Stimulated activated CD4-positive, alpha-beta T cell treated with anti-CD3 and anti-CD28 coated beads, TNF-alpha, amount 100 ng/mL, for 48 hours (primary cell): ENCODE data around the gene IFNK.
"Not testable (repeated sequence)": the region's sequence is repeated elsewhere in the genome, so short reads cannot be mapped to it uniquely, and the experiment has no call there.

Experiments used
- DNase-seq, 3 donors: peaks; one replicate each; pipeline ENCODE4 v3.0.0-alpha.2; 2020; ENCODE audit warnings: low read depth in 3 of 3

The IFNK gene, protein sequence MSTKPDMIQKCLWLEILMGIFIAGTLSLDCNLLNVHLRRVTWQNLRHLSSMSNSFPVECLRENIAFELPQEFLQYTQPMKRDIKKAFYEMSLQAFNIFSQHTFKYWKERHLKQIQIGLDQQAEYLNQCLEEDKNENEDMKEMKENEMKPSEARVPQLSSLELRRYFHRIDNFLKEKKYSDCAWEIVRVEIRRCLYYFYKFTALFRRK

DNA sequence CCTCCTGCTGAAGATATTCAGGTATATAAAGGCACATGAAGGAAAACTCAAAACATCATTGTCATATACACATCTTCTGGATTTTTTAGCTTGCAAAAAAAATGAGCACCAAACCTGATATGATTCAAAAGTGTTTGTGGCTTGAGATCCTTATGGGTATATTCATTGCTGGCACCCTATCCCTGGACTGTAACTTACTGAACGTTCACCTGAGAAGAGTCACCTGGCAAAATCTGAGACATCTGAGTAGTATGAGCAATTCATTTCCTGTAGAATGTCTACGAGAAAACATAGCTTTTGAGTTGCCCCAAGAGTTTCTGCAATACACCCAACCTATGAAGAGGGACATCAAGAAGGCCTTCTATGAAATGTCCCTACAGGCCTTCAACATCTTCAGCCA lies at the start of gene IFNK:
IFNK (plus strand) TSS at position 55 of the 400 bp plus-strand sequence; CDS start at position 102, 47 bp downstream.
- no peak for DNase-seq

DNA sequence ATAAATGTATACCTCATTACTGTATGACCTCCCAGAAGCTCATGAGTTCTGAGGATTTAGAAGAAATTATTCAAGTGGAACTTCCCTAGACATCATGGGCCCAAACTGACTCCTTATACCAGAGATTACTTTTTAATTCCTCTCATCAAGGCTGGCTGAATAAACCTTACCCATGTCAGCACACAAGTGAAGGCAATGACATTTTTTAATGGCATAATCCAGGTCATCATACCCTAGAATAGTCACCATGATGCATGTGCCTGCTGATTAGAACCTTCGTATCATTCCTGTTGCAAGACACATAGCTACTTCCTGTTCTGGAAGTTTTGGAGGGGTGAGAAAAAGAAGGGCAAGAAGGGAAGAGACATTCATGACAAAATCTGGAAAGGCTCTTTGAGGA lies 49.8 kb upstream of the IFNK start:
- no peak for DNase-seq

DNA sequence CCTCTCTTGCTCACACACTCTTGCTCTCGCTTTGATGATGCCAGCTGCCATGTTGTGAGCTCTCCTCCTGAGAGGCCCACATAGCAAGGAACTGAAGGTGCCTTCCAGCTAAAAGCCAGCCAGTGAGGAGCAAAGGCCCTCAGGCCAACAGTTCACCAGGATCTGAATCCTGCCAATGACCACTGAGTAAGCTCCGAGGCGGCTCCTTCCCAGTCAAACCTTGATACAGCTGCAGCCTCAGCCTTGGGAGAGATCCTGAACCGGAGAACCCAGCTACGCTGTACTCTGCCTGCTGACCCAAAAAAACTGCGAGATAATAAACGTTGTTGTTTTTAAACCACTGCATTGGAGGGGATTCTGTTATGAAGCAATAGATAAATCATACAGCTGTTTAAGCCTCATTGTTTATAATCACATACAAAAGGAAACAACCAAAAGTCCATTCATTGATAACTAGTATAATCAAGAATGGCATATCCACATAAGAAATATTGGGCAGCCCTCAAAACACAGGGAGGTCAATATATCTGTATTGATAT lies 49.0 kb upstream of the IFNK start:
- no peak for DNase-seq

DNA sequence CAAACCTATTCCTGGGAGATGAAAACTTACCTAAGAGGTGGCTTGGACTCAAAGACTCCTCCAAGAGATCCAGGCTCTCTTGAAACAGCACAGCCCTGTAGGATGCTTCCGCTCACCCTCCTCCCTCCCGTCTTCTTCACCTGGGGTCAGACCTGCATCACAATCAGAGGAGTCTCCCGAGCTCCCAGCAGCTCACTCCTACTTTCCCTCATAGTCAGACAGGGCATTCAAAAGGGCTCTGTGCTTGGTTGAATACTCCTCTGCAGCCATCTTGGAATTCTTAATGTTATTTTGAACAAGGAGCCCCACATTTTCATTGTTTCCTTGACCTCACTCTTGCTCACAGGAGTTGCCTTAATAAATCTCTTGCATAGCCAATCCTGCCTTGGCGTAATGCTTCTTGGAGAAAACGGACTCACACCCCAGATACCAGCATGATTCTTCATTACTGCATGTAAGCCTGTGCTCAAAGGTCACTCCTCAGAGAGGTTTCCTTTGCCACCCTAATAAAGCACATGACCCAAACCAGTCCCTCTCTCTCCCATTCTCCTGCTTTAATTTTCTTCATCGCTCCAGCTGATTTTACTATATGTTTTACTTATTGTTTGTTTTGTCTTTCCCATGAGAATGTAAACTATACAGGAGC lies 47.1 kb upstream of the IFNK start:
- DNase-seq, result no peak

DNA sequence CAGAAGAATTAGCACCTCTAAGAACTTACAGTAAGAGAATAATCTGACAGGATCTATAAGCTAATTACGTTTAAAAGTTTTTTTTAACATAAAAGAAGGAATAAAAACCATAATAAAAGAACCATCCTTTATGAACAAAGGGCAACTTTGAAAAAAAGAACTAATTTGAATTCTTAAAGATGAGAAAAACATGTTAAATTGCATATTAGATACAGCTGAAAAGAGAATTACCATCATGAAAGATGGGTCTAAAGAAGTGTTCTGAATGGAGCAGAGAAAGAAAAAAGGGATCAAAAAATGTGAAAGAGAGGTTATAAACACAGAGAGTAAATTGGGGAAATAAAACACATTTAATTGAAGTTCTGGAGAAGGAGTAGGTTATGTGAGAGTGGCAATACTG lies 45.8 kb upstream of the IFNK start:
- DNase-seq, result no peak

DNA sequence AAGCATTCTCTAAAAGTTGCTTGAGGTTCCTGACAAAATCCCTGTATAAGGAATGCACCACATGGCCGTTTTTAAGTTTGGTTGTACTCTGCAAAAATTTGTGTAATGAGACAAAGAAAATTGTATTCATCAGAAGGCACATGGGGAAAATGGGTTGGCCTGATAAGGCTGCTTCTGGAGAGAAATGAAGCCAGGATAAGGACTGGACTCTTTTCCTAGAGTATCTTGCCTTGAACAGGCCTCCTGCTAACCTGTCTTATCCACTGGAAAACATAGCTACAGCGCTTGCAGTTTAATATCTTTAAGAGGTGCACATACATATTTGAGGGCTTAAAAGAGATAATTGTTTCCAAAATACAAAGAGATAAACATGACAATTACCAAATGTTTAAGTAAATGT lies 41.4 kb upstream of the IFNK start:
- no peak for DNase-seq

DNA sequence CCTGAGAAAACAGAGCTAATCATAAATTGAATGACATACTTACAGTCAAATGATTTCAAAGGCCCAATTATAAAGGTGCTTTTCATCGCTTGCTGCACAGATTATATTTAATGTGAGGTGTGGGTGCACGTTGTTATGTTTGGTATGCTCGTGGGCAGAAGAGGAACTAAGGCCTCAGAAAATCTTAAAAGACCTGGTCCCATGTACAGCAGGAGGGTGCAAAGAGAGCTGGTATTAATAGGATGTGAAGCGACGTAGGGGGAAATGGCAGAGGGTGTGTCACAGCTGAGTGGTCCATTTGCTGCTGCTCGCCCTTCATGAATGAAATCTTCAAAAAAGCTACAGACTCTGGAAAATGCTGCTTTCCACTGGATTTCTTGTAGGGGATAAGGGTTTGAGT lies 40.5 kb upstream of the IFNK start:
- DNase-seq, result no peak

DNA sequence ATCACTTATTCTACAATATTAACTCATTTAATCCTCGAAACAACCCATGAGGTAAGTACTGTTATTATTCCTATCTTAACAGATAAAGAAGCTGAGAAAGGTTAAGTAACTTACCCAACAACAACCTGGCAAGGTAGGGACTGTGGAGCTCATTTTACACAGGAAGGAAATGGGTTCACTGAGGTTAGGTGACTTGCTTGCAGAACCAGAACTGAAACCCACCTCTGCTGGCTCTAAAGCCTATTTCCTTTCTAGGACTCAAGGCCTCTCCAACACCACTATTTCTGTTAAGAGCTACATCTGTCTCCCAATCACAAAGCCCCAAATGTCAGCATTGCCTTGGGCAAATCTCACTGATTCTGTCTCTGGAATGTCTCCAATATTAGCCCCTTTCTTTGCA lies 38.9 kb upstream of the IFNK start:
- DNase-seq, result no peak

DNA sequence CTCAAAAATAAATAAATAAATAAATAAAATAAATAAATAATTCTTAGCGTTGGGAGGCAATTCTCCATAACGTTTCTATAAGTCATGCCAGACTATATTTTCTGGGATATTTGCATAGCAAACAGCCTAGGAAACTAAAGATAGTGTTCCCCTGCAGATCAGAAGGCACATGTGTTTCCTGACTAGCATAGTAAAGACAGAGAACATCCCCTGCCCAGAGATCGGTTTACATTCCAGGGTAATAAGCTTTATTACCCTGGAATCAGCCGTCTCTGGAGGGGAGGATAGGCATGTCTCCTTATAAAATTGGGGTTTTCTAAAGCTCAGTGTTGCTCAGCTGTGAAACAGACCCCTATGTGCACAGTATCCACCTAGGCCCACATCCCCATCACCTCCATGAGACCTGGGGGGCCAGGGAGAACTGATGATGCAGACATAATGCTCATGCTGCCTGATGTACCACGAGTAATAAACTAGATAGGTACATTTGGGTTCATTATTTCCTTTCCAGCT lies 36.9 kb upstream of the IFNK start:
- no peak for DNase-seq

DNA sequence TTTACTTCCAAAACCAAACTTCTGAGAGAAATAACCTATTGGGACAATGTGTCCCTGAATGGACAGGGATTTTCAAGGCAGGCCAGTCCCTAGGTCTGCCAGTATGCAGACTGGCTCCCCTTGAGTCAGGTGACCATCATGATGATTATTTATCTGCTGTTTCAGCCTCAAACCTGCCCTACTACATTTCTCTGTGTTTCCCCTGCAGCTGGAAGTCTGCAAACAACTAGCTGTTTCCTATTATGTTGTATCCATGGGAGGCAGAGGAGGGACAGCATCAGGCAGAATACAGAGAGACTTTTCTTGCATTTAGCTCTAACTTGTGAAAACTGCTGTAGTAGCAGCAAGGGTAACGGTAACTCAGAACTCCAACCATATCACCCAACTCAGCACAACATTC lies 36.2 kb upstream of the IFNK start:
- DNase-seq, result no peak

DNA sequence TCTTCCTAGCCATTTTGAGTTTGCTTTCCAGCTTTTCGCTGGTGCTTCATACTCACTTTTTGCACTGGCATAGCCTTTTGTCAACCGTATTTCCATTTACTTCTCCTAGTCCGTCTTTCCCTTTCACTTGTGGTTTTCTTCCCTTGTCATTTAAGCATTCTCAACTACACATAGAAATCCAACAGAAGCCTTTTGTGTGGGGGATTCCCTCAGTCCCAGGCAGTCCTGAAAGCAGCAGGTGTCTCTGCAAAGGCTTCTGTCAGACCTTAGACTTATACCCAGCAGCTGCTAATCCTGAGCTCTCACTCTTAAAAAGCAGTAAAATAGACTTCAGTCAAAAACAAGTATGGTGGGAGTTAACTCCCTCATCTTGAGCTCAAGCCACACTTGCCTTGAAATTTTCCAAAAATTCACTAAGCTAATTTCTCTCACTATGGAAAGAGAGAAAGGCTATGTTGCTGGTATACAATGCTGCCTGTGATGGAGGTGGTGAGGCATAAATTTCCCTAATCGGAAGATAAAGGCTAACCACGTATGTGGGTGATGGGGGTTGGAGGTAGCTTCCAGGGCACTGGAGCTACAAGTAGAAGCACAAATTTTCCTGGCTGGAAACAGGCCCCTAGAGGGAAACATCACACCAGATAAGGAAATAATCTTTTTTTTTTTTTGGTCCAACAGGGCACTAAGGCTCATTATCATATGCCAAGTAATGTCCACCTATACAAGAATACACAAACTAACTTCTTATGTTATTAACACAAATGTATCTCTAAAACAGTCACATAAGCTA lies 34.8 kb upstream of the IFNK start:
- DNase-seq, result no peak

DNA sequence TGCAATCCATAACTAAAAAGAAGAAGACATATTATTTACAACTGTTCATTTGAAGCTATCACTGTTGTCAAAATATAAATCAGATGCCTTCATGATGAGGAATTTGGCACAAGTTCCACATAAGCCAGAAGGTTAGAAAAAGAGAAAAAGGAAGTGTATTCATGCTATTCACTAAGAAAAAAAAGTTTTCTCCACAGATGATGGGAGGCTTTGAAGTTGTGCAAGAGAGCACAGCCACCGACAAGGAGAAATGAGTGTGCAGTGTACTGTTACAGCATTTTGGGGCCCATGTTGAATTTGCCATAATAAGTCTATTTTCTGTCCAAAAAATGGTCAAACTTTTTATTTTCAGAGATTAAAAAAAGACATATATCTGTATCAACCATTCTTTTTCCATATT lies 32.9 kb upstream of the IFNK start:
- no peak for DNase-seq

DNA sequence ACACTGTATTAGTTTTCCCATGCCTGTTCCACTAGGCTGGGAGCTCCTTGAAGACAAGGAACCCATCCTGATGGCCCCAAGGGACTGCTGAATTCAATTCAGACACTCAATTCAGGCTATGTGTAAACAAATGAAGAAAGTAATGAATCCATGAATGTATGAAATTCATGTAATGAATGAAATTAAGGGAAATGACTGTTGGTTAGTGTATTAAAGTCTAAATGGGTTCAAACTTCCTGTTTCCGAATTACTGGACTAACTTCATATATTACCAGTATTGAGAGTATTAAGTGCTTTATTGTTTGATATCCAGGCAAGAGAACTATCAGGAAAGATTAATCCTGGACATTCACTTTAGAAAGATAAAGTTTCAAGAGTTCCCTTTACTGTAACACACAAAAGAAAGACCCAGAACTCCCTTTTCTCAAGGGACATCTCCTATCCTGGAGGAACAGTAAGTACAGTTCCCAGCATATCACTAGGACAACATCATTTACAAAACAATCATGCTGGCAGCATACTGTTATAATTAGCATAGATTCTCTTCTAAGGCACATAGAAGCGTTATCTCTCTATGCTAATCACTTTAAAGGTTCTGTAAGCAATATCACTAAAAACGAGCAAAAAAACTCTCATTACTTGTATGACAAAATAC lies 28.5 kb upstream of the IFNK start:
- no peak for DNase-seq

DNA sequence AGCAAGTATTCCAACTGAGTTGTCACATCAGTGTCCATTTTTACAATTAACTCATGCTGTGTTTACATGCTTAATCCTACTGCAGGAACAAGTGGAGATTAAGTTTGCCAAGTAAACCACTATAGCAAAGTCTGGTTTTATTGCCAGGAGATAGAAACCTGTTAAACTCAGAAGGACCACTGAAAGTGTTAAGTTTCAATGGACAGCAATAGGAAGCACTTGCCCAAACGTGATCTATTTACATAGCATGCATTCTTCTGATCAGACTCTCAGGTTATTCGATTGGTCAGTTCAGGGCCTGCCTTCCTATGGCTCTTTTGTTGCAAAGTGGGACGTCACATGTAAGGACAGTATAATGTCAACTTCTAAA lies 28.0 kb upstream of the IFNK start:
- no peak for DNase-seq

DNA sequence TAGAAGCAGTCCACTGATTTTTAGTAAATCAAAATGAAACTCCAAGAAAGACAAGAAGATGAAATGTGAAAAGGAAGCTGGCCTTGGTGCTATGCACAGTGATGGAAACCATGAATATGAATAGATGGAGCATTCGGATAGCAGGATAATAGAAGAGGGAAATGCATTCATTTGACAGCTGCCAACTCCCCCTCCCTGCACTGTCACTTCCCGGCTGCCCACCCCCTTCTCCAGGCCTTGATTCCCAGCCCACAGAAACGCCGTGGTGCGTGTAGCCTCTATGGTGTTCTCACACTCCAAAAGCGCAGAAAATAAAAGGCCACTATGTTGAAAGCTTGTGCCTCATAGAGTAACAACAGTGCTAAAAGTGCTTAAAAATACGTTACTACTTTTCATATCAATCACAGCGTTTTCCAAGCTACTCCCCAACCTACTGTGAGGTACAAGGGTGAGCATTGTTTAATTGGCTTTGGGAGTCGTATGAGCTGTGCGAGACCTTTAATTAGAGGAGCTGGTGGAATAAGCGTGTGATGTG lies 26.1 kb upstream of the IFNK start:
- no peak for DNase-seq

DNA sequence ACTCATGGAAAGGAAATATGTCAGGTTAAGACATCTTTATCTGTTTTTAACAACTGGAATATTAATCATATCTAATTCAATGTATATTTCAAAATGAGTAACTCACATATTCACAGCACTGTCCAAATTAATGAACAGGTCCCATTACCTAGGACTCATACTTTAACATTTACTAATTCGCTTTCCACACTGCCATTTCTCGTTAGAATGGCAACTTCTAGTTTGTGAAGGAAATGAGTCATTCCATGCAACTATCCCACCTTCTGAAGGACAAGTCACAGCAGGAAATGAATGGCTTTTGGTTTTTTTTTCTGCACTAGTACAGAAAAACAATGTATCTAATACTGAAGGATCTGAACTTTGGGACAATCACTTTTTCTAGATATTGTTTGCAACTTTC lies 24.6 kb upstream of the IFNK start:
- DNase-seq, result no peak

DNA sequence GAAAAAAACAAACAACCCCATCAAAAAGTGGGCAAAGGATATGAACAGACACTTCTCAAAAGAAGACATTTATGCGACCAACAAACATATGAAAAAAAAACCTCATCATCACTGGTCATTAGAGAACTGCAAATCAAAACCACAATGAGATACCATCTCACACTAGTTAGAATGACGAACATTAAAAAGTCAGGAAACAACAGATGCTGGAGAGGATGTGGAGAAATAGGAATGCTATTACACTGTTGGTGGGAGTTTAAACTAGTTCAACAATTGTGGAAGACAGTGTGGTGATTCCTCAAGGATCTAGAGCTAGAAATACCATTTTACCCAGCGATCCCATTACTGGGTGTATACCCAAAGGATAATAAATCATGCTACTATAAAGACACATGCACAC lies 23.2 kb upstream of the IFNK start:
- DNase-seq, result not testable (repeated sequence)

DNA sequence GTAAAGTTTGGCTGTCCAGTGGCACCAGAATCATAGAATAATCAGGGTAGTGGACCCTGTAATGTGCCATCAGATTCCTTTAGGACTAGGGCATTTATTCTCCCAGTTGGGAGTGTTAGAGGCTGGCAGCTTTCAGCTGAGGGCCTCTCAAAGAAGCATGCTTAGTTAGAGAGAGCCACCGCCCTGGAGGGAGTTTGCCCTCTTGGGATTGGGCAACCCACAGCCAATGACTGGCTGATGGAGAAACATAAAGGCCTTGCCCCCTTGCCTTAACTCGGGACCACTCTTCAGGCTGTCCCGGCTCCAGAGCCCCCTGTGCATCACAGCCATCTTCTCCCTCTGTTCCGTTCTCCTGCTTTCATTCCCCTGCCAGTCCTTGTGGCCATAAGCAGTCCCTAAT lies 20.5 kb upstream of the IFNK start:
- DNase-seq, result no peak

DNA sequence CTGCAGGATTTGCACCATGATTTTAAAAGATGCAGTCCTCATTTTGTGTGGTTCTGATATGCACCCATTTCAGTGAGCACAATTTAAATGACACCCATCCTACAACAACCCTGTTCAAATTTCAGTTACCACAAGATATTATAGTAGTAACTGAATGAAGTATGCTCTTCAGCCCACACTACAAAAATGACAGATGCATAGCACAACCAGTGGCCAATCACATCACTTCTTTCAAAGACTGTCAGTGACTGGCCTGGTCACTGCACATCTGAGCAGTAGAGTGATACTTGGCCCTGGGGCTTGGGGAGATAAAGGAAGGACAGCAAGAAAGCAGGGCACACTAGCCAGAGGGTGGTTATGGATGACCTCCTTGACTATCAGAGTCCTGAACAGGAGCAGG lies 19.8 kb upstream of the IFNK start:
- DNase-seq, result no peak

DNA sequence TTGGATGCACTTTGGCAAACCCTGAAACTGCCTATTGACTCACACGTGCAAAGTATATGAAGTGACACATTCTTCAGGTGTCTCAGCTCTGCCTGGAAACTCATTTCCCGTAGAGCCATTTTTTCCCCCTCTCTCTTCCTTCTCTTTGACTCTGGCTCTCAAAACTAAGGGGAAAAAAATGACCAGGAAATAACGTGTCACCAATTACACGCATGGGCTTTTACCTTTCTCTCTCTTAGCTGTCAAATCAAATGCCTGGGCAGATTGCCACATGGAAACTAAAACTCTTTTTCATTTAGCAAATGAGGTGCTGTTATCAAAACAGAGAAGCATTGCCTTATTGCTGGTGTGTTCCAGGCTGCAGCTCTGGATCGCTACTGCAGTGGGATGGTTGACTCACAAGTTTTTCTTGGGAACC lies 18.3 kb upstream of the IFNK start:
- no peak for DNase-seq

DNA sequence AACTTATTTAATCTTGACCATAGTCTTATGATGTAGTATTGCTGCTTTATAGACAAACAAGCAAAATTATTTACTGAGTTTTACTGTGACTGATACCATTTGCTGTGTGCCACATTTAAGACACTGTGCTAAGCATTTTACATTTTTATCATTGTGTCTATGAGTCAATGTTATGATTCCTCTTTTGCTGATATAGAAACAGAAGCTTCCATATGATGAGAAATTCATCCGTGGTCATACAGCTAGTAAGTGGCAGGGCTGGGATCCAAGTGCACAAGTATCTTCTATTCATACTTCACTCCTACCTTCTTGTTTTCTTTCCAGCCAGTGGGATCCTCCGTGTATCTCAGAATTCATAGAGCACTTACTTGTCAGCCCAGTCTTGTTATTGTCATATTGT lies 17.1 kb upstream of the IFNK start:
- DNase-seq, result no peak

DNA sequence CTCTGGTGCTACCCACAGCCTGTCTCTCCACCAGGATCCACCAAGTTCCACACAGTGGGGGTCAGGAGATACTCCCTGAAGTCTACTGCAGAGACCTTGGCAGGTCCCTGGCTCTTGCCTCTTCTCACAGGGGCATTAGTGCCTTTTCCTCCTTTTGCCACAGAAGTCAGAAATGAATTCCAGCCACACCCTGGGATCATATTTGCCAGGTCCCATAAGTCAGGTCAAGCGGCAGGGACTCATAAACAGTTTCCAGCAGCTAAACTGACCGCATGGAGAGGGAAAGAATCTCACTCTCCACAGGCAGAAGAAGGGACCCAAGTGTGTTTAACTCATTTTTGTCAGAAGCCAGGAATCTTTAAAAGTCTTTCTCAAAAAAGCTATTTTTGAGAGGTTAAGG lies 13.3 kb upstream of the IFNK start:
- DNase-seq, result no peak
